Omental fat pad (tissue), 4 donors: ENCODE data around the gene CSNK1A1. TPM values are rescaled to one million over a fixed set of nuclear protein-coding genes. Genes with fewer than 3 reads are reported as not detected.
"Not testable (repeated sequence)": the region's sequence is repeated elsewhere in the genome, so short reads cannot be mapped to it uniquely, and the experiment has no call there.

Experiments used
- ATAC-seq: fragments of 150-250 bp; one replicate; pipeline ENCODE4 v1.9.1; 2016; ENCODE audit warnings: mild to moderate bottlenecking, moderate library complexity; ENCODE audit not compliant: low FRiP score
- DNase-seq: peaks from one replicate; pipeline ENCODE4 v3.0.0-alpha.2; 2019; ENCODE audit warnings: low spot score
- CTCF ChIP-seq, 3 donors: fragments of 450-650 bp; IDR thresholded peaks; one replicate each; pipeline ENCODE4 v1.5.1; 2016 to 2017; ENCODE audit warnings: antibody characterized with exemption in 3 of 3, mild to moderate bottlenecking in 3 of 3, moderate library complexity in 2 of 3
- total RNA-seq, 4 donors: library from RNA; depleted of rRNA; stranded (reverse); fragments of >200 nt; gene quantifications; one replicate each; pipeline ENCODE4 v1.1.0, GENCODE V29; 2016

The CSNK1A1 gene
- total RNA-seq, 4 donors from 2014 or later = 181 to 292 (median 209) TPM

GRCh38 chr5:149445343-149445738 lies 105.9 kb downstream of the CSNK1A1 start:
- no peak for ATAC-seq
- no peak for DNase-seq
- TF ChIP-seq CTCF (IDR thresholded peaks at IDR 0.05) = no peak

- not testable (repeated sequence) for DNase-seq, ATAC-seq
Measured at GRCh38 chr5:149444430-149444829, 106.8 kb downstream of the CSNK1A1 start.

- DNase-seq (no peak), ATAC-seq (no peak)
- TF ChIP-seq CTCF (IDR thresholded peaks at IDR 0.05) = no peak
Measured at GRCh38 chr5:149443210-149443609, 108.0 kb downstream of the CSNK1A1 start.

GRCh38 chr5:149442563-149443182 lies 108.6 kb downstream of the CSNK1A1 start:
- peak; percentile 70 for DNase-seq
- peak in 2 of 3 donors; percentile 75 to 79 for TF ChIP-seq CTCF (IDR thresholded peaks at IDR 0.05)
- peak; percentile 67 for ATAC-seq

Other genes with a start within 250 kb of the CSNK1A1 start
- 10 to 100 TPM; 10.9 to 18.4 (median 15.9) TPM for gene GRPEL2, start 205.9 kb downstream of the CSNK1A1 start, total RNA-seq
- gene PCYOX1L, start 193.4 kb downstream of the CSNK1A1 start, total RNA-seq = 1 to 10 TPM; 2.3 to 3.9 (median 2.5) TPM
- gene IL17B, start 172.1 kb downstream of the CSNK1A1 start, total RNA-seq = 1 to 10 TPM in 1 of 4 donors, not detected in 3; 1.1 TPM
- gene ARHGEF37, start 30.1 kb upstream of the CSNK1A1 start, total RNA-seq = 1 to 10 TPM; 3.1 to 8.5 (median 4.6) TPM
- 10 to 100 TPM in 3 of 4 donors, 1 to 10 TPM in 1; 8.7 to 15.2 (median 12.1) TPM for gene PPARGC1B, start 178.9 kb upstream of the CSNK1A1 start, total RNA-seq